DMS53 treated with DMSO at 0.1 percent for 48 hours (cell line): ENCODE data around the gene SEMA4F.

Experiments used
- DNase-seq: peaks from one replicate; lab custom pipeline; 2025; ENCODE audit not compliant: unreplicated experiment; lab: John Stamatoyannopoulos, UW

SEMA4F gene

DNA sequence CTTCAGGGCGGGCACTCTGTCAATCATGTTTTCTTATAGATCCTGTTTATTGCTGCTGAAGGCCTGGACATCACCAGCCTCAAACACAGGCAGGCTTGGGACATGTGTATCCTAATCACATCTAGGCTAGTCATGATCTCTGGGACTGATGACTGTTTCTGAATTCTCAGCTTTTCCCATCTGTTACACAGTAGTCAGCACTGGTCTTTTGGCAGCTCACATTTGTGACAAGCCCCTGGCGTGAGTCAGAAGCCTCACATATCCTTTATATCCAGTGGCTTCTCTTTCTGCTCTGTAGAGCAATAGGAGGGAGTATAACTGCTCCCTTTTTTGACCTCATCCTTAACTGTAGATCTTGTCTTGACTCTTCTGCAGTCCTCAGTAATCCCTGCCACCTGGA lies 4.5 kb downstream of the SEMA4F start:
- no peak for DNase-seq

DNA sequence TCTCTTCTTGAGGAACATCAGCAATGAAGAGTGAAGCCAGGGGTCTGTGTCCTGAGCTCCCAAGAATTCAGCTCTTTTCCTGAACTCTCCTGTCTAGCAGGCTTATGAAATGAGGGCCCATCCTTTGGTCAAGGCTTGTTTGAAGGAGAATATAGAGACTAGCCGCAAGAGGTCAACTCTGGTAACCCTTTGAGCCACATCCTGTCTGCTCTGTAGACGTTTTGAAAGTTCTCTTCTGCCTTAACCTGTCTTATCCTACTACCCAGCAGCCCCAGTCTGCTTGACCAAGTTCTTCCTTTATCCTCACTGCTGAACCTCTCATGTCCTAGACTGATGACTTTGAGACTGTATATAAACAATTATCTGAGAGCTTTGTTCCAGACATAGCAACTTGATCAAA lies 5.4 kb downstream of the SEMA4F start:
- no peak for DNase-seq

DNA sequence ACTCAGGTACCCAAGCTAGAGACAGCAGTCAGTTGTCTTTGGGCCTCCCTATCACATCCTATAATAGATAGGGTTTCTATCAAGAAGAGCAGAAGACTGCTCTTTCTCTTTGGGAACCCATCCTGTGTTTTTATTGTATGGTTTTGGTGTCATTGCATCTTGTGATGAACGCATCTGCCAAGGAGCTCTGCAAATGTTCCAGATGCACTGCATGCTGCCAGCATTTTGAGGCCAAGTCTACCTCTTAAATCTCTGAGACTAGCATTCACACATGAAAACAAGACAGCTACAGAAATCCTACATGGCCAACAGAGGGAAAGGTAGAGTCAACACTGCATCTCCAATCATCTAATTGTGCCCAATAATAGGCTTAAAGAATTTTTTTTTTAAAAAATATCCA lies 14.0 kb downstream of the SEMA4F start:
- DNase-seq, result no peak

DNA sequence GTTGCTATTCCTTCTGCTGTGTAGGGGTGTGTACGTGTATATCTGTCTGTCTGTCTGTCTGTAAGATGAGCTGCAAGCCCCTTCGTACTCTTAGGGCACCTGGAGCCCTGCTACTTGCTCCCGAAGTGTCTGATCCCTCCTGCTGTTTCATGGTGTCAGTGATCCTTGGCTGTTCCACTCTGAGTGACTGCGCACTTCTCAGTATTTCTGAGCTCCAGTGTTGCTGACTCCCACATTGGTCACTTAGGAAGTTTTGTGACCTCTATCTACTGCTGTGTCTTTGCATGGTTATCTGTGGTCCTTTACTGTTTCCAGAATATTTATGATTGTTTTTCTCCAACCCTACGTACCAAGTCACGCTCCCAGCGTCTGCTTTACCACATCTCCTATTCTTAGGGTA lies 16.2 kb downstream of the SEMA4F start:
- no peak for DNase-seq

DNA sequence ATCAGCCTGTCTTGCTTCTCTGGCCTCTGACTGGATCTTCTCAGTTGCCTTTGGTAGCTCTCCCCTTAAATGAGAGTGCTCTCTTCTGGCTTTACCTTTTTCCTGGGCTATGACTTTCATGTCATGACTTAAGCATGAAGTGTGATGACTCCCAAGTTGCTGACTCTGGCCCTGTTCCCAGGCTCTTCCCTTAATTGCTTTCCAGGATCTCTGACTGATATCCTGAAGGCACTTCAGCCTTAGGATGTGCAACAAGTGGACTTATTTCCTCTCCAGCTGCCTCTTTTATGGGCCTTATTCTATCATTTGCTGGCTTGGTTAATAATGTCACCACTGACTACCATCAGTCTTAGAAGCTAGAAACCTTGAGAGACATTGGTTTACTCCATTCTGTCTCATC lies 17.4 kb downstream of the SEMA4F start:
- no peak for DNase-seq

DNA sequence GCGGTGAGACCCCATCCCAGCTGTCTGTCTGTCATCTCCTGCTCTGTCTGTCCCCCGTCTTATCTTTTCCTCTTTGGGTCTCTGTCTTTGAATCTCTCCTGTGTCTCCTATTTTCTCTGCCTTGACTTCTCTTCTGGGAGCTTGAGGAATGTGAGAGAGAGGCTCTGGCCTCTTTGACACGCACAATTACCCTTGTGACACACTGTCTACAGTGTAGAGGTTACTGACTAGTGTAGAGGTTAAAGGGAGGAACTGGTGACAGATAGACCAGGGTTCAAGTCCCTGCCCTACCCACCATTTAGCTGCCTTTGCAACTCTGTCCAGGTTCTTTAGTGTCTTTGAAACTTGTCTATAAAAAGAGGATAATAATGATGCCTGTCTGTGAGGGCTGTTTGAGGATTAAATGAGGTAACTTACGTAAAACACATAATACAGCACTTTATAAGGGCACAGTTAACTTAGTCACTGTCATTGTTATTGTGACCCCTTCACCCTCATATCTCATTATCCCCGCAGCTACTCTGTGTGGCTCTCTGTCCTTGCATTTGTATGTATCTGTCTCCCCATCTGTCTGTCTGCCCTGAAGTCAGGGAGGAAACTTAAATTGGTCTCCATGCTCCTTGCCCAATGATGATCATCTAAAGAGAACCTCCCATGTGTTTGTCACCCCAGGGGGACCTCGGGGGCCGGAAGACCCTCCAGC lies 19.9 kb downstream of the SEMA4F start:
- no peak for DNase-seq

DNA sequence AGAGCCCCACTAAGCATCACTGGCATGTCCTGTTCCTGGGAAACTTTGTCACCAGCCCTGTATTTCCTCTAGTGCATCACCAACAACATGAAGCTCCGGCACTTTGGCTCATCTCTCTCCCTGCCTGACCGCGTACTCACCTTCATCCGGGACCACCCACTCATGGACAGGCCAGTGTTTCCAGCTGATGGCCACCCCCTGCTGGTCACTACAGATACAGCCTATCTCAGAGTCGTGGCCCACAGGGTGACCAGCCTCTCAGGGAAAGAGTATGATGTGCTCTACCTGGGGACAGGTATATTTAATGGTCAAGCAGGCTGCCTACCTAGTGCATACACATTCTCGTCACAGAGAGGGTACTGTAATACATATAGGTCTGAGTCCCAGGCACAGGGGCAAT lies 21.0 kb downstream of the SEMA4F start:
- DNase-seq, result no peak

DNA sequence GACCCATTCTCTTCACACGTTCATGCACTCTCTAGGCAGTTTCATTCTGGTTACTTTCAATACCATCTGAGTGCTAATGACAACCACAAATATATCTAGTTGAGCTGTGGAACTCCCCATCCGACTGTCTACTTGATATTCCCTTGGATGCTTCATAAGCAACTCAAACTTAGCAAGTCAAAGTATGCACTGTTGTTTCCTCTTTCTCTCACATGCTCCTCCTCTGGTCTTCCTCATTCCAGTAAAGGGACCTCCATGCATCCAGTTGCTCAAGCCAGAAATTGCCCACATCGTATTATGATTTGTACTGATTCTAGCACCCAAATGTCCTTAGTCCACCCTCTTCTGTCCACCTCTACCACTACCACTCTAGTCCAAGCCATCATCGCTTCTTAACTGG lies 22.3 kb downstream of the SEMA4F start:
- DNase-seq, result no peak

DNA sequence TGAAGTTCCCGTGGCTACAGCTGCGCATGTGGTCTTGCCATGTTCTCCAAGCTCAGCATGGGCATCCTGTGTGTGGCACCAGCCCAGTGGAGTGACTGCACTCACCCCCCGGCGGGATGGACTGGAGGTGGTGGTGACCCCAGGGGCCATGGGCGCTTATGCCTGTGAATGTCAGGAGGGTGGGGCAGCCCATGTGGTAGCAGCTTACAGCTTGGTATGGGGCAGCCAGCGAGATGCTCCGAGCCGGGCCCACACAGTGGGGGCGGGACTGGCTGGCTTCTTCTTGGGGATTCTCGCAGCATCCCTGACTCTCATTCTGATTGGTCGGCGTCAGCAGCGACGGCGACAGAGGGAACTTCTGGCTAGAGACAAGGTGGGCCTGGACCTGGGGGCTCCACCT lies 25.6 kb downstream of the SEMA4F start:
- DNase-seq, result no peak

DNA sequence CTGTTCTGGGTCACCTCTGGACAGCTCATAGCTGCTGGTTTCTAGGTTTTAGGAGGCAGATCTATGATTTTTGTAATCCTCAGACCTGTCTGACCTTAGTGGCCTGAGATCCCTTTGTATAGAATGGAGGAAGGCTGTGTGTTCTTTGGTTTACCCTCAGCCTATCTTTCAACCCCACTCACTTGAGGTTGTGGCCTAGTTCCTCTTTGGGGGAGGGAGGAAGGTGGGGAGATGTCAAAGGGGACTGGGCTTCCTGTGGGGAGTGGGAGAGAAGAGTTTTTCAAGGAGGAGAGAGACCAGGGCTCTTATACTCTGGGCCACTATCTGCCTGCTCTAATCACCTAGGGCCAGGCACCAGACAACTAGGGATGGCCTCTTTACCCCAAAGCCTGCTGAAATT lies 28.5 kb downstream of the SEMA4F start:
- DNase-seq, result no peak

DNA sequence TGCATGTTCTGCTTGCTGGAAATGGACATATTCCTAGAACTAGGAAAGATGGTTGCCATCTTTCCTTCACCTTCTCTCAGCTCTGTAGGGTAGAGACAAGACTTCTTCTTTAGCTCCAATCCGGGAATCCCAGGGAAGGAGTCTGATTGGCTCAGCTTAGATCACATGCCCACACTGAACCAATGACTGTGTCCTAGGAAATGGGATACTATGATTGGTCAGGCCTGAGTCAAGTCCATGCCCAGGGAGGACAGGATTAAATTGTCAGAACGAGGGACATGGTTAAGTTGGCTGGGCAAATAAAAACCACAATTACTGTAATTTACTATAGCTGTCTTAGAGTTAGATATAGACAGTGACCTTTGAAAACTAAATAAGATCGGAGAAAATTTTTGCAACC lies 31.4 kb downstream of the SEMA4F start:
- no peak for DNase-seq

DNA sequence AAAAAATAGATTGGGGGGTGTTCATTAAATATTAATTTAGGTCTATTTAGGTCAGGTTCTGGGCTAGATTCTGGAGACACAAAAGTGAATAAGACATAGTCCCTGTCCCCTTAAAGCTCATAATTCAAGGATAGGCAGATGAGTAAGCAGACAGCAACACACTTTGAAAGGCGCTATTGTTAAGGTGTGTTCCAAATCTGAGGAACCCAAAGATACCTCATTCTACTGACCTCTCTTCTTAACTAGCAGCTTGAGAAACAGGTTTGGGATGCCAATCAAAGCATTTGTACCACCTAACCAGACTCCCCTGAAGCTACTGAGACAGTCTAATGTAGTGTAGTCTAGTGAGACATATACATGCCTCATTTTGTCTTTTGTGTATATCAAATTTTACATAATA lies 34.8 kb downstream of the SEMA4F start:
- DNase-seq, result no peak

DNA sequence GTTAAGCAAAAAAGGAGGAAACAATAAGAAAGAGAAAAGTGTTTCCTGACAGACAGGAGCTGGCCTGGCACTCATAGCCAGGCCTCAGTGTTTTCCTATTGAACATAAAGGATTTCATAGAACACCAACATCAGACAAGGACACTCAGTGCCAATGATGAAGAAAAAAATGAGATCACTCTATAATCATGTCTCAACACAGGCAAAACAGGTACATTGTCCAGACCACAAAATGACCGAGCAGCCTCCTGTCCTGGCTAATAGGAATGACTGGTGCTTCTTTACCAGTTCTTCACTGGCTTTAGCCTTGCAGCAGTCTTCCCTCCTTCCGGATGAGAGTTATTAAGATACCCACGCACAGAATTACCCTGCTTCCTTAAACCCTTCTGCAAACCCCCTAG lies 35.6 kb downstream of the SEMA4F start:
- no peak for DNase-seq

DNA sequence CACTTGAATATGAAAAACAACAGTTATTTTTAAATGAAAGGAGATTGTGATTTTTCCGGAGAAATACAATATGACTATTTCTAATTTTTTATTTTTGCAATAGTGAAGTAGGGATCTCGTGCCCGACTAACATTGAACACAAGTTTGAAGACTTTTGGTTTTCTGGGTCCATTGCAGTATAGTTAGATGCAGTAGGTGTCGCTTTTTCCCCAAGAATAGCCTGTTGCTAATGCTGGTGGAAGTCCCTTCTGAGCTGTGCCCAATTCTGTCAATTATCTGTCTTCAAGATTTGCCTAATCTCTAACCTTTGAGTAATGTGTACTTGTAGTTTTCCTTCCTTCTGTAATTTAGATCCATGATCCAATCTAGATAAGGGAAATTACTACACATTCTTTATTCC lies 36.5 kb downstream of the SEMA4F start:
- DNase-seq, result peak; percentile 53

DNA sequence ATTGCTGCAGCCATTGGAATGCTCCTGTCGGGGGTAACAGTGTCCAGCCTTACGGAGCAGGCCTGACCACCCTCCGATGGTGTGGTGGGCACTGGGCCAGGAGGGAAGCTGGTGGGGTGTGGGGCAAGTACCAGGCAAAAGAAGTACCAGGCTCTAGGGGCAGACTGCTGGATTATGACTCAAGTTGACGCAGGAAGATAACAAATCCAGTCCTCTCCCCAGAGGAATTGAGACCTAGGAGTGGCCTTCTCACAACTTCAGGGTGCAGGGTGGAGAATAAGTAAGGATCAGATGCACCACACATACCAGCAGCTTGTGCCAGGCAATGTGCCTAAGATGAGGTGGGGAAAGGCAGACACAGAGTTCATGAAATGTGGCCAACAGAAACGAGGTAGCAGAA lies 37.9 kb downstream of the SEMA4F start:
- DNase-seq, result no peak

DNA sequence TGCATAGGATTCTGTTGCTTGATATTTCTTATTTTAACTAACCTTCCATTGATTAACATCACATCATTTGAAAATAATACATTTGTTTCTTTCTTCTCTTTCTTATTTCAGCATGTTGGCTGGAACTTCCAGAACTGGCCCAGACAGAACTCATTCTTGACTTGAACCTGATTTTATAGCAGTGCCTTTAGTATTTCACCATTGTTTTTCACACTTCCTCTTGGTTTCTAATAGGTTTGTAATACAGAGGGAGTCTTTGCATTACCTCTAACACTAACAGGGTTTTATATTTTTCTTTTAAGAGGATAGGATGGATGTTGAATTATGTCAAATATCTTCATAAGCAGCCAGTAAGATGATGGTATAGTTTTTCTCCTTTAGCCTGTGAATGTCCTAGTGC lies 39.2 kb downstream of the SEMA4F start:
- DNase-seq, result no peak

DNA sequence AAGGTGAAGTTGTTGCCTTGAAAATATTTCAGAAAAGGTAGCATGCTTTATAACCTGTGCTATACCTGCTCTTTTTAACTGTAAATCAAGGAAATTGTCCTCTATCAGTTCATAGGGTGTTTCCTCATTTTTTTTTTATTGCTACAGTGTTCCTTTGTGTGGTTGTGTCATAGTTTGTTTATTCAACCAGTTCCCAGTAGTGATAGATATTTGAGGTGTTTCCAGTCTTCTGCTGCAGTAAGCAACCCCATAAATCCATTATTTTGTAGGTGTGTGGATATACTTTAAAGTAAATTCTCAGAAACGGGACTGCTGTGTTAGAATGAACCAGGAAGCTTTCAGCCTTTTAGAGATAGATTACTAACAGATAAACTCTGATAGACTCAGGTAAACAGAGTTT lies 39.6 kb downstream of the SEMA4F start:
- no peak for DNase-seq

DNA sequence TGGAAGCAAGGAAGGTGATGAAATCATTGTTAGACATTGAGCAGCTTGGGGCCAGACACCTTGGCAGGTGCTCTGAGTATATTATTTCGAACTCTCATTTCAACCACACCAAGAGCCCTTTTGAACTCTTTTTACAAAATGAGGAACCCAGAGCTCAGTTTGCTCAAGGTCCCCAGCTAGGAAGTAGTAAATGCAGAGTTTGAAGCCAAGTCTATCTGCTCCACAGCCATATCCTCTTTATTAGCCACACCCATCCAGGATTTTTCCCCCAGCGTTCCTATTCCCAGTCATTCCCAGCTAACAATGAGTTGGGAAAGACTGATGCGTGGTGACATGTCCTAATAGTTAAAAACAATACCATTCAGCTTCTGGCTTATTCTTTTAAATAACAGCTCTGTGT lies 40.2 kb downstream of the SEMA4F start:
- no peak for DNase-seq

DNA sequence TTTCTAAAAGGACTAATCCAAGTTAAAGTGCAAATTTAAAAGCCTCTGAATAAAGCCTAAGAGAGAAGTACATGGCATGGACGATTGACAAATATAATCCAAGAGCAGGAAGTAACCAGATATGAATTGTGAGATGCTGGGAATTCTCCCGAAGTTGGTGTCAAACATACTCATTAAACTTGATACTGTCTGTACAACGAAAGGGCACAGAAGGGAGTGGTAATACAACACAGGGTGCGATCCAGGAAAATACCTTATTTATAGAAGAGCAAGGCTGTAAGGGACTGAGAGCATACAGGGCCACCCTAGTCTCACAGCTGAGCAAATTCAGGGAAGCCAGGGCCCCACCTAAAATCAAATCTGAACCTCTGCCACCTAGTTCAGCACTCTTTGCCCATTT lies 41.6 kb downstream of the SEMA4F start:
- DNase-seq, result no peak

DNA sequence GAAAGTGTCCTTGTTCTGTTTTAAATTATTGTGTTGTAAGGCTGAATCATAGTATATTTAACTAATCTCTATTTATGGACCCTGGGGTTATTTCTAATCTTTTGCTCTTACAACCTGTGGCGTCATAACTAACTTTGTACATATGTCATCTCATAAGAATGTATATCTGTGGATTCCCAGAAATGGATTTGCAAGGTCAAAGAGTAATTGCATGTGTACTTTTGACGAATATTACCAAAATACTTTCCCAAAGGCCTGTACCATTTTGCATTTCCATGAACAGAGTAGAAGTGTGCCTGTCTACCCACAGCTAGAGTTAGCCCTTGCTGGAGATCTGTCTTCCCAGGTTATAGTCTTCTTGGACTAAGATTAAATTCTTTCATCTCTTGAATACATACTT lies 42.8 kb downstream of the SEMA4F start:
- DNase-seq, result no peak

DNA sequence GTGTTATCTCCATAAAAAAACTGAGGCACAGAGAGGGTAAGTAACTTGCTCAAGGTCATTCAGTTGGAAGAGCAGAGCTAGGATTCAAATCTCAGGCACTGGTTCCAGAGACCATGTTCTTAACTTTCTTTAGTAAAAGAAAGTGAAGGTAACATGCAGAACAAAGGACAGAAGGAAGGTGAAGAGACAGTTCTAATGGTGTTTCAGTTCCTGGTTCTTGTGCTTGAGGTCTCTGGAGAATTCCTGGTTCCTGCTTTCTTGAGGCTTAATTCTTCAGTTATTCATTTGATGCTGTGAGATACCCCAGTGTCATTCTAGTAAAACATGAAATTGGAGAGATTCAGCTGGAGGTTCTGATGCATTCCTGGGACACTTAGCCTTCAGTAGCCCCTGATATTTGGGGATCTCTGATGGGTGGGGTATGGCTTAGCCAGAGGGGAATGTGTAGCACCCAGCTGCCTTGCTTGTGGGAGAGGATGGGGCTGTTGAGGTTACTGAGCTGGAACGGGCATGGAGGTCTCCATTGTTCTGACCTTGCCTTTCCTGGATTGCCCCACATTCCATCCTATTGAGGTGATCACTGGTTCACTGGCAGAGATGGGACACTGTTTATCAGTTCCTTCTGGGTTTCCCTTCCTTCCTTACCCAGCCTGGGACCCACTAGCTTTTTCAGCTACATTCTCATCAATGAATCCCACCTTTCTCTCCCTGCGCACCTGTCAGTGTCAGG lies 46.8 kb downstream of the SEMA4F start:
- no peak for DNase-seq

DNA sequence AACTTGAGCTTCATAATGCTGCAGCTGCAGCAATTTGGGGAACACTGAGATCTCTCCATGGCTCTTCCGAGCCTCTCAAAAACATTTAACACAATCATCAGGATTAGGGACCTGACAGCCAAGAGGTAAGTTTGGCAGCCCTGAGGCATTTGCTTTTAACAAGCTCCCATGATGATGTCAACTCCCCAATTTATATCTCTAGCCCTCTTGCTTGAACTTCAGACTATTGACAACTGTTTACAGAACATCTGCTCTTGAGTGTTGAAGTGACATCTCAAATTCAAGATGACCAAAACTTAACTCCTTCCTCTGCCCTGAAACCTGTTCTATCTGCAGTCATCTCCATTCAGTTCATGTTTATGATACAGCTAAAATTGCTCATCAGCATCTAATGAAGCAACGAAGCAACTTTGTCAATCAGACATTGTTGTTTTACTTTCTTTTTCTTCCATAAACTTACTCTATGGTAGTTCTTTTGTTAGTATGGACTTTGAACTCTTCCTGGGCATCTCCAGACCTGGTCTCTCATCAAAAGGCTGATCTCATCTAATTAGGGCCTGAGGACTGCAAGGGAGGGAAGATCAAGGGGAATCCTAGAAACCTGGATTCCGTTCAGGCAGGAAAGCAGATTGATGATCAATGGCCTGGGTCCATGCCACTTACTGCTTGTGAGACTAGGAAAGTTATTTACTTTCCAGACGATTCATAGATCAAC lies 48.1 kb downstream of the SEMA4F start:
- DNase-seq, result no peak
